IPS DF 6.9 (cell line): Measurements from ENCODE around the gene CTDNEP1.

ENCODE experiments used
- DNase-seq: peaks from one replicate; pipeline ENCODE4 v3.0.0-alpha.2; 2013; ENCODE audit warnings: low read depth, low spot score
- H3K27ac ChIP-seq: one replicate; pipeline ENCODE4 v1.5.1; 2013; ENCODE audit warnings: low read length, control low read depth
- H3K27me3 ChIP-seq: 2 replicates; pipeline ENCODE4 v1.6.1; 2013; ENCODE audit warnings: mild to moderate bottlenecking, low read length; ENCODE audit not compliant: control insufficient read depth, insufficient read depth
- H3K36me3 ChIP-seq: 2 replicates; pipeline ENCODE4 v1.6.1; 2013; ENCODE audit warnings: low read length; ENCODE audit not compliant: control insufficient read depth, insufficient read depth
- H3K4me1 ChIP-seq: 2 replicates; pipeline ENCODE4 v1.6.1; 2013; ENCODE audit warnings: low read length; ENCODE audit not compliant: control insufficient read depth, insufficient read depth
- H3K4me3 ChIP-seq: 2 replicates; pipeline ENCODE4 v1.5.1; 2013; ENCODE audit warnings: mild to moderate bottlenecking, low read length
- H3K9me3 ChIP-seq: 2 replicates; pipeline ENCODE4 v1.6.1; 2013; ENCODE audit warnings: low read length, inconsistent platforms; ENCODE audit not compliant: control insufficient read depth, insufficient read depth
- WGBS: extraction: QIAGEN DNeasy Blood & Tissue Kit; methylation state at CpG from one replicate; pipeline ENCODE4 v1.1.7; 2013; ENCODE audit warnings: mixed read lengths, missing lambda C conversion rate; ENCODE audit not compliant: insufficient read length, insufficient coverage; 5-methylcytosine and 5-hydroxymethylcytosine counted together

CTDNEP1 gene

GRCh38 chr17:7203391-7203790 is 48.1 kb downstream of the CTDNEP1 start:
- H3K27me3 ChIP-seq: no peaks in the 10 kb centered on the region
- no CpG with 5 or more reads among the region's 16 CpGs for WGBS
- no peaks in the 10 kb centered on the region for H3K9me3 ChIP-seq
- H3K4me3 ChIP-seq: no peak overlapping the region
- H3K27ac ChIP-seq: no peak overlapping the region
- H3K36me3 ChIP-seq: peaks cover 14% of the 10 kb centered on the region; the same call in 1 of the 2 replicates
- H3K4me1 ChIP-seq: peaks cover 9% of the 10 kb centered on the region
- no peak for DNase-seq

- DNase-seq: no peak
- WGBS: no CpG with 5 or more reads among the region's 22 CpGs
- no peaks in the 10 kb centered on the region for H3K27me3 ChIP-seq
- H3K36me3 ChIP-seq: peaks cover 32% of the 10 kb centered on the region
- H3K4me3 ChIP-seq: no peak overlapping the region
- H3K4me1 ChIP-seq: no peaks in the 10 kb centered on the region; the same call in 1 of the 2 replicates
- H3K9me3 ChIP-seq: no peaks in the 10 kb centered on the region
- no peak overlapping the region for H3K27ac ChIP-seq
These were observed 54.7 kb downstream of the CTDNEP1 start for GRCh38 chr17:7196651-7197401.

- H3K36me3 ChIP-seq: peaks cover 32% of the 10 kb centered on the region
These were observed 55.6 kb downstream of the CTDNEP1 start for GRCh38 chr17:7195971-7196370.

More at GRCh38 chr17:7195971-7196370, 55.6 kb downstream of the CTDNEP1 start:
- Histone ChIP-seq H3K27me3 (no peaks in the 10 kb centered on the region), H3K9me3 (no peaks in the 10 kb centered on the region), H3K4me3 (no peak overlapping the region), H3K4me1 (no peaks in the 10 kb centered on the region; the same call in 1 of the 2 replicates), H3K27ac (no peak overlapping the region)
- DNase-seq: no peak
- no CpG with 5 or more reads among the region's 12 CpGs for WGBS
